ENCODE results near the gene CLDN1. TPM values are rescaled to one million over a fixed set of nuclear protein-coding genes. Genes with fewer than 3 reads are reported as not detected.

Gene CLDN1
- total and polyA plus RNA-seq, 2 of the 4 experiments (the other 2 are of a cell fraction), result 4.7 to 7.3 TPM

DNA sequence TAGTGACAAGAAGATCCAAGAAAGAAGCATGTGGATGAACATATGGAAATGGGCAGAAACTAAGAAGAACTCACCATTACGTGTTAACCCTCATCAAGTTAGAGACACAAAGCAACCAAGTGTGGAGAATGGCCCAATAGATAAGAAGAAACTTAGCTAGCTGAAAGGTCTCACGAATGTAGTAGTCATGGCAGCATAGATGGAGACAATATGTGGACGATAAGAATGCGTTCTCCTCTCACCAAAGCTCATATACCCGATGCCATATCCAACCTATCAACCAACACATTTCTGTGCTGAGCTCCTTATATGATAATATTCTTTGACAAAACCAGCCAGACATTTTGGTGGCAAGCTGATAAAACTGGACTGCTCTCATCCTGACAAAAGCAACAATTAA, 15.1 kb upstream of the CLDN1 start:
- Histone ChIP-seq H3K4me1 (ENCODE audit: control insufficient read depth, insufficient read depth, low read length) (peaks cover 10% of the 10 kb centered on the region; the same call in 1 of the 2 replicates), H3K23ac (ENCODE audit: low read depth, low read length) (peak overlapping the region; percentile 53; the same call in 1 of the 2 replicates), H3K4me2 (ENCODE audit: low read depth, low read length) (no peak overlapping the region), H3K79me1 (ENCODE audit: low read depth in 1 of 2, low read length in 2 of 2) (no peaks in the 10 kb centered on the region), H3K4me3 (ENCODE audit: insufficient read depth, low read depth, low read length) (no peak overlapping the region), H4K20me1 (ENCODE audit: insufficient read depth, low read length) (no peaks in the 10 kb centered on the region), H2BK5ac (ENCODE audit: low read depth, low read length, poor library complexity, severe bottlenecking) (peak overlapping the region; percentile 14), H3K9ac (ENCODE audit: low read depth, low read length) (no peak overlapping the region), H4K5ac (ENCODE audit: low read depth, low read length) (peak overlapping the region; percentile 15; the same call in 1 of the 2 replicates), H2BK120ac (ENCODE audit: low read depth, low read length) (peak overlapping the region; percentile 97), H4K8ac (ENCODE audit: low read depth in 2 of 2, low read length in 2 of 2) (peak overlapping the region; percentile 35 to 53; a peak in 2 of 4 replicates), H2BK20ac (ENCODE audit: low read depth, low read length) (peak overlapping the region; percentile 95; the same call in 1 of the 2 replicates), H4K91ac (ENCODE audit: insufficient read depth, low read depth, low read length) (peak overlapping the region; percentile 24; the same call in 1 of the 2 replicates), H3K9me3 (ENCODE audit: control insufficient read depth, insufficient read depth, low read length) (peaks cover 3% of the 10 kb centered on the region; the same call in 1 of the 2 replicates), H3K27ac (ENCODE audit: insufficient read depth, low read length) (no peak overlapping the region), H2AK9ac (replicated peaks; ENCODE audit: low read depth, low read length, poor library complexity) (no peak overlapping the region), H2AK5ac (ENCODE audit: low read depth, low read length) (peak overlapping the region; percentile 20; the same call in 1 of the 2 replicates), H2BK15ac (ENCODE audit: low read depth, low read length) (peak overlapping the region; percentile 63; the same call in 2 of the 3 replicates), H3K4ac (ENCODE audit: low read depth, low read length) (peak overlapping the region; percentile 89; the same call in 1 of the 2 replicates), H3K9me1 (ENCODE audit: insufficient read depth, low read length) (peaks cover 3% of the 10 kb centered on the region), H3K36me3 (ENCODE audit: control insufficient read depth, insufficient read depth, low read length) (no peaks in the 10 kb centered on the region), H3K27me3 (ENCODE audit: control insufficient read depth, insufficient read depth, low read length) (no peaks in the 10 kb centered on the region), H3K56ac (ENCODE audit: extremely low read depth, insufficient read depth, low read length) (no peak overlapping the region), H3K14ac (replicated peaks; ENCODE audit: low read depth, low read length) (peak overlapping the region; percentile 51; the same call in 1 of the 2 replicates), H3K18ac (ENCODE audit: low read depth, low read length) (peak overlapping the region; percentile 33; the same call in 1 of the 2 replicates), H2AFZ (replicated peaks; ENCODE audit: low read length, poor library complexity) (no peak overlapping the region)
- DNase-seq (no peak), ATAC-seq (ENCODE audit: low read depth) (no peak)
- ChIA-PET POLR2A (ENCODE audit: unreplicated experiment) (no interaction called here), CTCF (interaction anchor here (0.6 kb wide), 1 partner anchor 15 kb away, joined by 3 read pairs; the partner anchor contains the start of gene CLDN1)
- BruUV-seq (replicated peaks), result no TSS peak
- WGBS, 2 experiments (ENCODE audit: extremely low coverage in 2 of 2, insufficient read length in 1 of 2), result no CpG with 5 or more reads among the region's 5 CpGs
- intact Hi-C loops (cut with micrococcal nuclease) (no loop called here), in situ Hi-C loops (cut with MboI; ENCODE audit: low sequenced_read_pairs) (no loop called here), dilution Hi-C loops (cut with HindIII; ENCODE audit: low sequenced_read_pairs, unreplicated experiment) (no loop called here)
- TF ChIP-seq RAD21 (IDR thresholded peaks at IDR 0.05; ENCODE audit: low read length), result no peak
- no peak for TF ChIP-seq BHLHE40 (IDR thresholded peaks at IDR 0.05; ENCODE audit: low read depth, low read length)
- TF ChIP-seq MXI1 (IDR thresholded peaks at IDR 0.05; ENCODE audit: borderline replicate concordance, low read depth, low read length), result no peak
- TF ChIP-seq NFE2L2 (IDR thresholded peaks at IDR 0.05; ENCODE audit: low read depth, low read length), result no peak
- no peak for TF ChIP-seq SMC3 (IDR thresholded peaks at IDR 0.05; ENCODE audit: low read depth, low read length)
- TF ChIP-seq CHD1 (IDR thresholded peaks at IDR 0.05; ENCODE audit: low read depth, low read length), result no peak
- TF ChIP-seq RFX5 (IDR thresholded peaks at IDR 0.05; ENCODE audit: low read depth, low read length), result no peak
- TF ChIP-seq MAFK (IDR thresholded peaks at IDR 0.05; ENCODE audit: low read depth, low read length), result no peak
- TF ChIP-seq, protein P1, sequence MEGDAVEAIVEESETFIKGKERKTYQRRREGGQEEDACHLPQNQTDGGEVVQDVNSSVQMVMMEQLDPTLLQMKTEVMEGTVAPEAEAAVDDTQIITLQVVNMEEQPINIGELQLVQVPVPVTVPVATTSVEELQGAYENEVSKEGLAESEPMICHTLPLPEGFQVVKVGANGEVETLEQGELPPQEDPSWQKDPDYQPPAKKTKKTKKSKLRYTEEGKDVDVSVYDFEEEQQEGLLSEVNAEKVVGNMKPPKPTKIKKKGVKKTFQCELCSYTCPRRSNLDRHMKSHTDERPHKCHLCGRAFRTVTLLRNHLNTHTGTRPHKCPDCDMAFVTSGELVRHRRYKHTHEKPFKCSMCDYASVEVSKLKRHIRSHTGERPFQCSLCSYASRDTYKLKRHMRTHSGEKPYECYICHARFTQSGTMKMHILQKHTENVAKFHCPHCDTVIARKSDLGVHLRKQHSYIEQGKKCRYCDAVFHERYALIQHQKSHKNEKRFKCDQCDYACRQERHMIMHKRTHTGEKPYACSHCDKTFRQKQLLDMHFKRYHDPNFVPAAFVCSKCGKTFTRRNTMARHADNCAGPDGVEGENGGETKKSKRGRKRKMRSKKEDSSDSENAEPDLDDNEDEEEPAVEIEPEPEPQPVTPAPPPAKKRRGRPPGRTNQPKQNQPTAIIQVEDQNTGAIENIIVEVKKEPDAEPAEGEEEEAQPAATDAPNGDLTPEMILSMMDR (conservative IDR thresholded peaks at IDR 0.05; ENCODE audit: low read depth, low read length), result no peak
- no peak for TF ChIP-seq CEBPB (IDR thresholded peaks at IDR 0.05; ENCODE audit: low read depth, low read length)
- no peak for TF ChIP-seq FOS (IDR thresholded peaks at IDR 0.05; ENCODE audit: low read depth, low read length)
- TF ChIP-seq, protein P2, sequence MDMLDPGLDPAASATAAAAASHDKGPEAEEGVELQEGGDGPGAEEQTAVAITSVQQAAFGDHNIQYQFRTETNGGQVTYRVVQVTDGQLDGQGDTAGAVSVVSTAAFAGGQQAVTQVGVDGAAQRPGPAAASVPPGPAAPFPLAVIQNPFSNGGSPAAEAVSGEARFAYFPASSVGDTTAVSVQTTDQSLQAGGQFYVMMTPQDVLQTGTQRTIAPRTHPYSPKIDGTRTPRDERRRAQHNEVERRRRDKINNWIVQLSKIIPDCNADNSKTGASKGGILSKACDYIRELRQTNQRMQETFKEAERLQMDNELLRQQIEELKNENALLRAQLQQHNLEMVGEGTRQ (IDR thresholded peaks at IDR 0.05; ENCODE audit: low read depth, low read length), result no peak
- TF ChIP-seq MAZ (IDR thresholded peaks at IDR 0.05; ENCODE audit: borderline replicate concordance, low read depth, low read length), result no peak
- TF ChIP-seq POLR2A (IDR thresholded peaks at IDR 0.05; ENCODE audit: low read depth, low read length), result no peak
- TF ChIP-seq, protein P3, sequence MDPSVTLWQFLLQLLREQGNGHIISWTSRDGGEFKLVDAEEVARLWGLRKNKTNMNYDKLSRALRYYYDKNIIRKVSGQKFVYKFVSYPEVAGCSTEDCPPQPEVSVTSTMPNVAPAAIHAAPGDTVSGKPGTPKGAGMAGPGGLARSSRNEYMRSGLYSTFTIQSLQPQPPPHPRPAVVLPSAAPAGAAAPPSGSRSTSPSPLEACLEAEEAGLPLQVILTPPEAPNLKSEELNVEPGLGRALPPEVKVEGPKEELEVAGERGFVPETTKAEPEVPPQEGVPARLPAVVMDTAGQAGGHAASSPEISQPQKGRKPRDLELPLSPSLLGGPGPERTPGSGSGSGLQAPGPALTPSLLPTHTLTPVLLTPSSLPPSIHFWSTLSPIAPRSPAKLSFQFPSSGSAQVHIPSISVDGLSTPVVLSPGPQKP (IDR thresholded peaks at IDR 0.05; ENCODE audit: borderline replicate concordance, low read depth, low read length), result no peak
- TF ChIP-seq RCOR1 (IDR thresholded peaks at IDR 0.05; ENCODE audit: insufficient replicate concordance, low read length), result no peak

Measured in IMR-90 (cell line).